Right lobe of liver (tissue), 4 donors: ENCODE data around the gene PDLIM3.

Experiments used
- POLR2A ChIP-seq: fragments of 450-650 bp; IDR thresholded peaks from one replicate; pipeline ENCODE4 v1.6.1; 2017; ENCODE audit warnings: antibody characterized with exemption, mild to moderate bottlenecking
- TF ChIP-seq, protein P1 (sequence below), 4 donors: fragments of 200-600 bp in 3 of 4; fragments of 450-650 bp in 1 of 4; IDR thresholded peaks; one replicate each; pipeline versions ENCODE4 v1.5.1 to v1.8.0; 2016 to 2022; ENCODE audit warnings: antibody characterized with exemption in 4 of 4, mild to moderate bottlenecking in 2 of 4
- donor health status: DM: no; HTN: no; CAD: no.
- donor health status: DM: no; HTN: no; CAD: no.
- donor health status: DM: no; HTN: yes; CAD: no.

DNA sequence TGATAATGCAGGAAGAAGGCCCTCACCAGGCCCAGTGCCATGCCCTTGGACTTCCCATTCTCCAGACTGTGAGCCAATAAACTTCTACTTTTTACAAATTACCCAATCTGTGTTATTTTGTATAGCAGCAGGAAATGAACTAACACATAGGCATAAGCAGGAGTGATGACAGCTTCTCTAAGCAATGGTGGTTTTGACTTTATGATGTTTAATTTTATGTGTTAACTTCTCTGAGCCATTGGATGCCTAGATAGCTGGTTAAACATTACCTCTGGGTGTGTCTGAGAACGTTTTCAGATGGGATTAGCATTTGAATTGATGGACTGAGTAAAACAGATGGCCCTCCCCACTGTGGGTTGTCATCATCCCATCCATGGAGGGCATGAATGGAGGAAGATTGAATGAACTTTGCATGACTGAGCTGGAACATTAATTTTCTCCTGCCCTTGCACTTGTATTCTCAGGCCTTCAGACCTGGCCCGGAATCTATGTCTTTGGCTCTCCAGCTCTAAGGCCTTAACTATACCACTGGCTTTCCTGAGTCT lies 13.9 kb upstream of the PDLIM3 start:
- TF ChIP-seq, protein P1, sequence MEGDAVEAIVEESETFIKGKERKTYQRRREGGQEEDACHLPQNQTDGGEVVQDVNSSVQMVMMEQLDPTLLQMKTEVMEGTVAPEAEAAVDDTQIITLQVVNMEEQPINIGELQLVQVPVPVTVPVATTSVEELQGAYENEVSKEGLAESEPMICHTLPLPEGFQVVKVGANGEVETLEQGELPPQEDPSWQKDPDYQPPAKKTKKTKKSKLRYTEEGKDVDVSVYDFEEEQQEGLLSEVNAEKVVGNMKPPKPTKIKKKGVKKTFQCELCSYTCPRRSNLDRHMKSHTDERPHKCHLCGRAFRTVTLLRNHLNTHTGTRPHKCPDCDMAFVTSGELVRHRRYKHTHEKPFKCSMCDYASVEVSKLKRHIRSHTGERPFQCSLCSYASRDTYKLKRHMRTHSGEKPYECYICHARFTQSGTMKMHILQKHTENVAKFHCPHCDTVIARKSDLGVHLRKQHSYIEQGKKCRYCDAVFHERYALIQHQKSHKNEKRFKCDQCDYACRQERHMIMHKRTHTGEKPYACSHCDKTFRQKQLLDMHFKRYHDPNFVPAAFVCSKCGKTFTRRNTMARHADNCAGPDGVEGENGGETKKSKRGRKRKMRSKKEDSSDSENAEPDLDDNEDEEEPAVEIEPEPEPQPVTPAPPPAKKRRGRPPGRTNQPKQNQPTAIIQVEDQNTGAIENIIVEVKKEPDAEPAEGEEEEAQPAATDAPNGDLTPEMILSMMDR (IDR thresholded peaks at IDR 0.05): no peak
- no peak for TF ChIP-seq POLR2A
